ENCODE results near the gene TPI1. TPM values are rescaled to one million over a fixed set of nuclear protein-coding genes. Genes with fewer than 3 reads are reported as not detected.

Gene TPI1
- total RNA-seq, 1 experiment from 2014 or later: 1,584 TPM

- Histone ChIP-seq H3K4me3 (ENCODE audit: low read length) (no peak overlapping the region), H3K79me2 (ENCODE audit: low read length) (no peaks in the 10 kb centered on the region), H3K9ac (ENCODE audit: low read length) (peak overlapping the region; percentile 8), H3K4me2 (ENCODE audit: low read depth, low read length, poor library complexity, severe bottlenecking) (no peak overlapping the region), H2AFZ (ENCODE audit: low read length) (no peak overlapping the region), H3K36me3 (ENCODE audit: insufficient read depth, low read length) (no peaks in the 10 kb centered on the region), H3K27ac (ENCODE audit: low read length) (no peak overlapping the region), H4K20me1 (ENCODE audit: insufficient read depth, low read depth, low read length) (no peaks in the 10 kb centered on the region), H3K9me2 (replicated peaks; ENCODE audit: insufficient read depth, low read length) (no peaks in the 10 kb centered on the region), H3K27me3 (ENCODE audit: low read length) (no peaks in the 10 kb centered on the region), H3K4me1 (ENCODE audit: low read length) (peaks cover 43% of the 10 kb centered on the region), H3K9me3 (ENCODE audit: low read length) (no peaks in the 10 kb centered on the region)
- peak; percentile 76 for DNase-seq
Observed at GRCh38 chr12:6827437-6827911, 39.9 kb upstream of the TPI1 start.

- H4K20me1 ChIP-seq (ENCODE audit: insufficient read depth, low read depth, low read length): no peaks in the 10 kb centered on the region
- H3K27me3 ChIP-seq (ENCODE audit: low read length): no peaks in the 10 kb centered on the region
- no peaks in the 10 kb centered on the region for H3K79me2 ChIP-seq (ENCODE audit: low read length)
- H3K27ac ChIP-seq (ENCODE audit: low read length): no peak within 1 kb of the TSS
- no peak for DNase-seq
- peaks cover 43% of the 10 kb centered on the region for H3K4me1 ChIP-seq (ENCODE audit: low read length)
- no peaks in the 10 kb centered on the region for H3K9me2 ChIP-seq (replicated peaks; ENCODE audit: insufficient read depth, low read length)
- no peaks in the 10 kb centered on the region for H3K36me3 ChIP-seq (ENCODE audit: insufficient read depth, low read length)
- peak within 1 kb of the TSS; percentile 76 for H3K4me3 ChIP-seq (ENCODE audit: low read length)
- H3K9me3 ChIP-seq (ENCODE audit: low read length): no peaks in the 10 kb centered on the region
- peak within 1 kb of the TSS; percentile 83 for H3K9ac ChIP-seq (ENCODE audit: low read length)
- H3K4me2 ChIP-seq (ENCODE audit: low read depth, low read length, poor library complexity, severe bottlenecking): peak within 1 kb of the TSS; percentile 93
- peak within 1 kb of the TSS; percentile 99 for H2AFZ ChIP-seq (ENCODE audit: low read length)
Observed at GRCh38 chr12:6827982-6828780, 39.1 kb upstream of the TPI1 start, which contains the start of gene P3H3. Gene P3H3, plus strand, starts transcription at chr12:6828407. Its CDS starts 34 bp downstream, at chr12:6828441.

- Histone ChIP-seq H3K9me2 (replicated peaks; ENCODE audit: insufficient read depth, low read length) (no peaks in the 10 kb centered on the region), H2AFZ (ENCODE audit: low read length) (peak overlapping the region; percentile 99), H3K27ac (ENCODE audit: low read length) (no peak overlapping the region), H3K4me1 (ENCODE audit: low read length) (peaks cover 43% of the 10 kb centered on the region), H4K20me1 (ENCODE audit: insufficient read depth, low read depth, low read length) (no peaks in the 10 kb centered on the region), H3K36me3 (ENCODE audit: insufficient read depth, low read length) (no peaks in the 10 kb centered on the region), H3K4me3 (ENCODE audit: low read length) (peak overlapping the region; percentile 76), H3K4me2 (ENCODE audit: low read depth, low read length, poor library complexity, severe bottlenecking) (peak overlapping the region; percentile 93), H3K27me3 (ENCODE audit: low read length) (no peaks in the 10 kb centered on the region), H3K9me3 (ENCODE audit: low read length) (no peaks in the 10 kb centered on the region), H3K9ac (ENCODE audit: low read length) (peak overlapping the region; percentile 83), H3K79me2 (ENCODE audit: low read length) (no peaks in the 10 kb centered on the region)
- peak; percentile 72 for DNase-seq
Observed at GRCh38 chr12:6828781-6829535, 38.4 kb upstream of the TPI1 start.

GRCh38 chr12:6829536-6830220, 37.7 kb upstream of the TPI1 start:
- H3K9me3 ChIP-seq (ENCODE audit: low read length): no peaks in the 10 kb centered on the region
- peaks cover 46% of the 10 kb centered on the region for H3K4me1 ChIP-seq (ENCODE audit: low read length)
- no peaks in the 10 kb centered on the region for H3K36me3 ChIP-seq (ENCODE audit: insufficient read depth, low read length)
- no peak overlapping the region for H3K27ac ChIP-seq (ENCODE audit: low read length)
- peak overlapping the region; percentile 76 for H3K4me3 ChIP-seq (ENCODE audit: low read length)
- peak overlapping the region; percentile 93 for H3K4me2 ChIP-seq (ENCODE audit: low read depth, low read length, poor library complexity, severe bottlenecking)
- H3K9ac ChIP-seq (ENCODE audit: low read length): peak overlapping the region; percentile 83
- peak overlapping the region; percentile 99 for H2AFZ ChIP-seq (ENCODE audit: low read length)
- DNase-seq: no peak
- no peaks in the 10 kb centered on the region for H3K27me3 ChIP-seq (ENCODE audit: low read length)
- H4K20me1 ChIP-seq (ENCODE audit: insufficient read depth, low read depth, low read length): no peaks in the 10 kb centered on the region
- no peaks in the 10 kb centered on the region for H3K9me2 ChIP-seq (replicated peaks; ENCODE audit: insufficient read depth, low read length)
- no peaks in the 10 kb centered on the region for H3K79me2 ChIP-seq (ENCODE audit: low read length)

- H3K4me1 ChIP-seq (ENCODE audit: low read length): peaks cover 46% of the 10 kb centered on the region
- no peak for DNase-seq
- H3K36me3 ChIP-seq (ENCODE audit: insufficient read depth, low read length): no peaks in the 10 kb centered on the region
- H3K27ac ChIP-seq (ENCODE audit: low read length): no peak overlapping the region
- H4K20me1 ChIP-seq (ENCODE audit: insufficient read depth, low read depth, low read length): no peaks in the 10 kb centered on the region
- H3K9ac ChIP-seq (ENCODE audit: low read length): peak overlapping the region; percentile 83
- peak overlapping the region; percentile 76; the same call in 1 of the 2 replicates for H3K4me3 ChIP-seq (ENCODE audit: low read length)
- H3K79me2 ChIP-seq (ENCODE audit: low read length): no peaks in the 10 kb centered on the region
- no peak overlapping the region for H2AFZ ChIP-seq (ENCODE audit: low read length)
- peak overlapping the region; percentile 93 for H3K4me2 ChIP-seq (ENCODE audit: low read depth, low read length, poor library complexity, severe bottlenecking)
- H3K27me3 ChIP-seq (ENCODE audit: low read length): no peaks in the 10 kb centered on the region
- no peaks in the 10 kb centered on the region for H3K9me2 ChIP-seq (replicated peaks; ENCODE audit: insufficient read depth, low read length)
- no peaks in the 10 kb centered on the region for H3K9me3 ChIP-seq (ENCODE audit: low read length)
Observed at GRCh38 chr12:6830286-6830890, 36.9 kb upstream of the TPI1 start.

GRCh38 chr12:6830999-6831398, 36.3 kb upstream of the TPI1 start:
- Histone ChIP-seq H3K9me3 (ENCODE audit: low read length) (no peaks in the 10 kb centered on the region), H3K27me3 (ENCODE audit: low read length) (no peaks in the 10 kb centered on the region), H4K20me1 (ENCODE audit: insufficient read depth, low read depth, low read length) (no peaks in the 10 kb centered on the region), H3K9ac (ENCODE audit: low read length) (no peak overlapping the region), H3K9me2 (replicated peaks; ENCODE audit: insufficient read depth, low read length) (no peaks in the 10 kb centered on the region), H3K4me3 (ENCODE audit: low read length) (no peak overlapping the region), H3K36me3 (ENCODE audit: insufficient read depth, low read length) (no peaks in the 10 kb centered on the region), H2AFZ (ENCODE audit: low read length) (no peak overlapping the region), H3K79me2 (ENCODE audit: low read length) (no peaks in the 10 kb centered on the region), H3K27ac (ENCODE audit: low read length) (no peak overlapping the region), H3K4me2 (ENCODE audit: low read depth, low read length, poor library complexity, severe bottlenecking) (no peak overlapping the region), H3K4me1 (ENCODE audit: low read length) (peaks cover 49% of the 10 kb centered on the region)
- no peak for DNase-seq

GRCh38 chr12:6831450-6831995, 35.8 kb upstream of the TPI1 start:
- H3K27ac ChIP-seq (ENCODE audit: low read length): no peak overlapping the region
- peak overlapping the region; percentile 42 for H3K4me2 ChIP-seq (ENCODE audit: low read depth, low read length, poor library complexity, severe bottlenecking)
- H3K4me3 ChIP-seq (ENCODE audit: low read length): no peak overlapping the region
- peaks cover 50% of the 10 kb centered on the region for H3K4me1 ChIP-seq (ENCODE audit: low read length)
- no peaks in the 10 kb centered on the region for H3K36me3 ChIP-seq (ENCODE audit: insufficient read depth, low read length)
- no peaks in the 10 kb centered on the region for H3K9me3 ChIP-seq (ENCODE audit: low read length)
- H3K9me2 ChIP-seq (replicated peaks; ENCODE audit: insufficient read depth, low read length): no peaks in the 10 kb centered on the region
- H3K79me2 ChIP-seq (ENCODE audit: low read length): no peaks in the 10 kb centered on the region
- no peak overlapping the region for H2AFZ ChIP-seq (ENCODE audit: low read length)
- H3K9ac ChIP-seq (ENCODE audit: low read length): 0 out of 2 replicates have a peak overlapping the region, but pooled peaks have one; percentile 15
- DNase-seq: no peak
- no peaks in the 10 kb centered on the region for H3K27me3 ChIP-seq (ENCODE audit: low read length)
- no peaks in the 10 kb centered on the region for H4K20me1 ChIP-seq (ENCODE audit: insufficient read depth, low read depth, low read length)
